Measurements from ENCODE around the gene PARD6A.
"Not testable (repeated sequence)": the region's sequence is repeated elsewhere in the genome, so short reads cannot be mapped to it uniquely, and the experiment has no call there.

Gene PARD6A

GRCh38 chr16:67667817-67668494 is 7.2 kb downstream of the PARD6A start:
- peak; percentile 83 for DNase-seq

GRCh38 chr16:67668495-67669157 is 7.9 kb downstream of the PARD6A start:
- DNase-seq: peak; percentile 43

- DNase-seq: no peak
Measured at GRCh38 chr16:67669499-67670101, 8.8 kb downstream of the PARD6A start.

GRCh38 chr16:67672306-67672705 is 11.5 kb downstream of the PARD6A start:
- no peak for DNase-seq

- DNase-seq: peak; percentile 50
Measured at GRCh38 chr16:67672739-67673662, 12.2 kb downstream of the PARD6A start.

GRCh38 chr16:67673712-67674580 is 13.2 kb downstream of the PARD6A start:
- no peak for DNase-seq

GRCh38 chr16:67674851-67675578 is 14.3 kb downstream of the PARD6A start:
- no peak for DNase-seq

GRCh38 chr16:67675579-67675935 is 14.8 kb downstream of the PARD6A start:
- DNase-seq: no peak

GRCh38 chr16:67675999-67676398 is 15.2 kb downstream of the PARD6A start:
- DNase-seq: no peak

- no peak for DNase-seq
Measured at GRCh38 chr16:67676516-67676915, 15.8 kb downstream of the PARD6A start.

- no peak for DNase-seq
Measured at GRCh38 chr16:67676939-67677338, 16.2 kb downstream of the PARD6A start.

GRCh38 chr16:67677712-67678111 is 17.0 kb downstream of the PARD6A start:
- DNase-seq: no peak

GRCh38 chr16:67678354-67679023 is 17.7 kb downstream of the PARD6A start:
- DNase-seq: no peak

GRCh38 chr16:67679935-67680897 is 19.5 kb downstream of the PARD6A start:
- no peak for DNase-seq

- no peak for DNase-seq
Measured at GRCh38 chr16:67683767-67684166, 23.0 kb downstream of the PARD6A start.

GRCh38 chr16:67685388-67686112 is 24.8 kb downstream of the PARD6A start:
- no peak for DNase-seq

- not testable (repeated sequence) for DNase-seq
Measured at GRCh38 chr16:67693517-67694285, 32.9 kb downstream of the PARD6A start.

- DNase-seq: no peak
Measured at GRCh38 chr16:67694611-67695010, 33.9 kb downstream of the PARD6A start.
